A549 (cell line): Measurements from ENCODE around the gene FAM219A.

Experiments used
- BHLHE40 ChIP-seq: IDR thresholded peaks from 2 replicates; pipeline ENCODE4 v1.6.1; 2012; ENCODE audit warnings: low read depth, low read length, inconsistent platforms
- POLR2A ChIP-seq: IDR thresholded peaks from 2 replicates; pipeline ENCODE4 v1.6.1; 2012; ENCODE audit warnings: mild to moderate bottlenecking, low read length
- TF ChIP-seq, protein P1 (sequence below): fragments of 150-350 bp; IDR thresholded peaks from 2 replicates; pipeline ENCODE4 v1.6.1; 2014; ENCODE audit warnings: low read depth, mild to moderate bottlenecking, low read length

DNA sequence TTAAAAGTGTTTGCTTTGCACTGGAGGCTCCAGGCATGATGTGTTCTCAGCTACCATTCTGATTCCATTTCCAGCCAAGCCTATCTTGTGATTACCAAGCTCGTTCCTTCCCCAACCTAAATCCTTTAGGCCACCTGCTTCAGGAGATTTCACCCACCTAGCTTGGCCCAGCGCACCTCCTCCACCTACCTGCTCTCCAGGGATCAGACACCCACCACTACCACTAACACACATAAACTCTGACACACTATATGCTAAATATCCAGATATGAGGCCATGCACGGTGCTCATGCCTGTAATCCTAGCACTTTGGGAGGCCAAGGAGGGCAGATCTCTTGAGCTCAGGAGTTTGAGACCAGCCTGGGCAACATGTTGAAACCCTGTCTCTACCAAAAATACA lies 84.0 kb downstream of the FAM219A start:
- TF ChIP-seq, protein P1, sequence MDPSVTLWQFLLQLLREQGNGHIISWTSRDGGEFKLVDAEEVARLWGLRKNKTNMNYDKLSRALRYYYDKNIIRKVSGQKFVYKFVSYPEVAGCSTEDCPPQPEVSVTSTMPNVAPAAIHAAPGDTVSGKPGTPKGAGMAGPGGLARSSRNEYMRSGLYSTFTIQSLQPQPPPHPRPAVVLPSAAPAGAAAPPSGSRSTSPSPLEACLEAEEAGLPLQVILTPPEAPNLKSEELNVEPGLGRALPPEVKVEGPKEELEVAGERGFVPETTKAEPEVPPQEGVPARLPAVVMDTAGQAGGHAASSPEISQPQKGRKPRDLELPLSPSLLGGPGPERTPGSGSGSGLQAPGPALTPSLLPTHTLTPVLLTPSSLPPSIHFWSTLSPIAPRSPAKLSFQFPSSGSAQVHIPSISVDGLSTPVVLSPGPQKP: no peak
- TF ChIP-seq BHLHE40: no peak
- TF ChIP-seq POLR2A: no peak
